HG03097 (cell line): Measurements from ENCODE around the gene VPS50.
"Not testable (repeated sequence)": the region's sequence is repeated elsewhere in the genome, so short reads cannot be mapped to it uniquely, and the experiment has no call there.

ENCODE experiments used
- ATAC-seq: cut with Tn5 transposase; IDR thresholded peaks from one replicate; pipeline ENCODE4 v1.9.1; 2021; ENCODE audit not compliant: unreplicated experiment, low FRiP score

The VPS50 gene

GRCh38 chr7:93326291-93326690 lies 94.1 kb downstream of the VPS50 start:
- ATAC-seq: not testable (repeated sequence)

GRCh38 chr7:93327006-93327633 lies 95.0 kb downstream of the VPS50 start:
- no peak for ATAC-seq

- ATAC-seq: no peak
Observed at GRCh38 chr7:93331706-93332105, 99.5 kb downstream of the VPS50 start.

GRCh38 chr7:93332172-93332571 lies 100.0 kb downstream of the VPS50 start:
- no peak for ATAC-seq

- no peak for ATAC-seq
Observed at GRCh38 chr7:93337052-93337451, 104.9 kb downstream of the VPS50 start.

GRCh38 chr7:93342178-93342577 lies 110.0 kb downstream of the VPS50 start:
- ATAC-seq: not testable (repeated sequence)

GRCh38 chr7:93350338-93350737 lies 118.2 kb downstream of the VPS50 start:
- no peak for ATAC-seq

- ATAC-seq: no peak
Observed at GRCh38 chr7:93352881-93353280, 120.7 kb downstream of the VPS50 start.

- ATAC-seq: no peak
Observed at GRCh38 chr7:93354815-93355214, 122.6 kb downstream of the VPS50 start.

- ATAC-seq: no peak
Observed at GRCh38 chr7:93359520-93360198, 127.5 kb downstream of the VPS50 start.

- no peak for ATAC-seq
Observed at GRCh38 chr7:93361853-93362252, 129.7 kb downstream of the VPS50 start.

GRCh38 chr7:93364806-93365205 lies 132.6 kb downstream of the VPS50 start:
- no peak for ATAC-seq

GRCh38 chr7:93365341-93365740 lies 133.2 kb downstream of the VPS50 start:
- ATAC-seq: no peak

GRCh38 chr7:93366816-93367215 lies 134.7 kb downstream of the VPS50 start:
- no peak for ATAC-seq

- ATAC-seq: no peak
Observed at GRCh38 chr7:93367254-93367653, 135.1 kb downstream of the VPS50 start.

- ATAC-seq: not testable (repeated sequence)
Observed at GRCh38 chr7:93370937-93371336, 138.8 kb downstream of the VPS50 start.

- ATAC-seq: no peak
Observed at GRCh38 chr7:93373537-93373936, 141.4 kb downstream of the VPS50 start.

GRCh38 chr7:93374345-93374940 lies 142.3 kb downstream of the VPS50 start:
- no peak for ATAC-seq

- no peak for ATAC-seq
Observed at GRCh38 chr7:93375603-93376002, 143.4 kb downstream of the VPS50 start.

- no peak for ATAC-seq
Observed at GRCh38 chr7:93378131-93378760, 146.1 kb downstream of the VPS50 start.

- no peak for ATAC-seq
Observed at GRCh38 chr7:93382362-93382761, 150.2 kb downstream of the VPS50 start.

- ATAC-seq: no peak
Observed at GRCh38 chr7:93390660-93391059, 158.5 kb downstream of the VPS50 start.
